SK-N-SH (cell line): ENCODE measurements around the gene AGK. TPM values are rescaled to one million over a fixed set of nuclear protein-coding genes. Genes with fewer than 3 reads are reported as not detected.
A peak's percentile ranks its signal among the peaks of the same experiment; 100 is the strongest.

ENCODE experiments used
- CTCF ChIA-PET: fragments of 300-600, 350-600 bp; formaldehyde crosslinking; extraction: SDS; loops from one replicate; lab custom pipeline; 2021; lab: Yijun Ruan, JAX
- POLR2A ChIA-PET: fragments of 350-600 bp; sonication (Branson Sonifier 250); formaldehyde crosslinking; extraction: SDS; loops from one replicate; lab custom pipeline; 2020; ENCODE audit warnings: antibody characterized with exemption, inconsistent platforms; lab: Yijun Ruan, JAX
- DNase-seq: peaks from one replicate; pipeline ENCODE4 v3.0.0; 2012
- H2AFZ ChIP-seq: fragments of 200-600 bp; sonication (generic); 2 replicates; pipeline ENCODE4 v1.8.1; 2016; ENCODE audit warnings: antibody characterized with exemption, mild to moderate bottlenecking, low read depth
- H3F3A ChIP-seq: fragments of 200-600 bp; sonication (generic); replicated peaks from 2 replicates; pipeline ENCODE3; 2016; ENCODE audit warnings: antibody characterized with exemption, mild to moderate bottlenecking; ENCODE audit not compliant: insufficient read depth
- H3K27ac ChIP-seq, 2 experiments: fragments of 200-500 bp in 1 of 2; fragments of 200-600 bp in 1 of 2; sonication (Bioruptor generic) in 1 of 2; sonication (generic), shearing (Covaris generic) in 1 of 2; 2 replicates each; pipeline versions ENCODE4 v1.5.1 to v1.6.1; 2014 to 2016; ENCODE audit warnings: low read depth in 2 of 2, inconsistent platforms in 1 of 2, low read length in 1 of 2, mild to moderate bottlenecking in 1 of 2, mixed read lengths in 1 of 2
- H3K27me3 ChIP-seq: fragments of 200-600 bp; sonication (generic), shearing (Covaris generic); 2 replicates; pipeline ENCODE4 v1.6.1; 2016; ENCODE audit warnings: mixed run types; ENCODE audit not compliant: insufficient read depth
- H3K36me3 ChIP-seq, 2 experiments: fragments of 200-500 bp in 1 of 2; fragments of 200-600 bp in 1 of 2; sonication (Bioruptor generic) in 1 of 2; sonication (generic) in 1 of 2; replicated peaks in 1 of 2; 2 replicates each; pipeline versions ENCODE3 to v1.5.1; 2014 to 2016; ENCODE audit warnings: low read length in 1 of 2, mild to moderate bottlenecking in 1 of 2; ENCODE audit not compliant: insufficient read depth in 2 of 2, control insufficient read depth in 1 of 2
- H3K4me1 ChIP-seq, 2 experiments: fragments of 200-500 bp in 1 of 2; fragments of 200-600 bp in 1 of 2; sonication (Bioruptor generic) in 1 of 2; sonication (generic), shearing (Covaris generic) in 1 of 2; 2 replicates each; pipeline versions ENCODE4 v1.5.1 to v1.6.1; 2014 to 2016; ENCODE audit warnings: low read depth in 1 of 2, low read length in 1 of 2, mixed run types in 1 of 2; ENCODE audit not compliant: insufficient read depth in 2 of 2, control insufficient read depth in 1 of 2
- H3K4me2 ChIP-seq: fragments of 200-600 bp; sonication (generic), shearing (Covaris generic); 2 replicates; pipeline ENCODE4 v1.6.1; 2017; ENCODE audit warnings: mixed run types
- H3K4me3 ChIP-seq, 2 experiments: fragments of 200-500 bp in 1 of 2; fragments of 200-600 bp in 1 of 2; sonication (Bioruptor generic) in 1 of 2; sonication (generic), shearing (Covaris generic) in 1 of 2; 2 replicates each; pipeline versions ENCODE4 v1.5.1 to v1.8.1; 2014 to 2016; ENCODE audit warnings: low read depth in 2 of 2, inconsistent platforms in 1 of 2, low read length in 1 of 2, mild to moderate bottlenecking in 1 of 2, mixed read lengths in 1 of 2, moderate library complexity in 1 of 2
- H3K79me2 ChIP-seq: fragments of 200-600 bp; sonication (generic); 2 replicates; pipeline ENCODE4 v1.8.1; 2017; ENCODE audit warnings: mild to moderate bottlenecking; ENCODE audit not compliant: insufficient read depth
- H3K9ac ChIP-seq: fragments of 200-600 bp; sonication (generic); 2 replicates; pipeline ENCODE4 v1.6.1; 2017; ENCODE audit warnings: mixed run types
- H3K9me2 ChIP-seq: fragments of 200-600 bp; sonication (generic); 2 replicates; pipeline ENCODE4 v1.6.1; 2017; ENCODE audit warnings: mixed run types
- H3K9me3 ChIP-seq: fragments of 200-600 bp; sonication (generic); 2 replicates; pipeline ENCODE4 v1.6.1; 2017; ENCODE audit warnings: mixed run types, mild to moderate bottlenecking, moderate library complexity
- H4K20me1 ChIP-seq: fragments of 200-600 bp; sonication (generic); 2 replicates; pipeline ENCODE4 v1.6.1; 2017; ENCODE audit warnings: mild to moderate bottlenecking, mixed run types; ENCODE audit not compliant: insufficient read depth
- ELF1 ChIP-seq: IDR thresholded peaks from 2 replicates; pipeline ENCODE4 v1.4.0; 2012
- EZH2phosphoT487 ChIP-seq: fragments of 200-600 bp; sonication (generic); IDR thresholded peaks from 2 replicates; pipeline ENCODE4 v1.6.1; 2017; ENCODE audit warnings: low read depth, mixed run types, mild to moderate bottlenecking, antibody characterized with exemption, moderate library complexity, borderline replicate concordance
- FOSL2 ChIP-seq: IDR thresholded peaks from 2 replicates; pipeline ENCODE4 v1.4.0; 2012; ENCODE audit warnings: low read depth, mild to moderate bottlenecking, moderate library complexity, borderline replicate concordance
- FOXJ3 ChIP-seq: sonication (generic); formaldehyde crosslinking; IDR thresholded peaks from 2 replicates; pipeline ENCODE4 v1.5.1; 2020; ENCODE audit warnings: mild to moderate bottlenecking, missing genetic modification reagents
- FOXM1 ChIP-seq: IDR thresholded peaks from 2 replicates; pipeline ENCODE4 v1.4.0; 2012; ENCODE audit warnings: low read depth, mild to moderate bottlenecking
- IRF3 ChIP-seq: fragments of 150-350 bp; IDR thresholded peaks from 2 replicates; pipeline ENCODE4 v1.6.1; 2016; ENCODE audit warnings: mild to moderate bottlenecking, low read depth, low read length
- MEF2A ChIP-seq: IDR thresholded peaks from 2 replicates; pipeline ENCODE4 v1.4.0; 2012; ENCODE audit warnings: low read depth, borderline replicate concordance
- NFIC ChIP-seq: IDR thresholded peaks from 2 replicates; pipeline ENCODE4 v1.4.0; 2012; ENCODE audit warnings: borderline replicate concordance
- RAD21 ChIP-seq: IDR thresholded peaks from 2 replicates; pipeline ENCODE4 v1.6.1; 2012; ENCODE audit warnings: mild to moderate bottlenecking, low read length
- RCOR1 ChIP-seq: fragments of 150-350 bp; IDR thresholded peaks from 2 replicates; pipeline ENCODE4 v1.6.1; 2017; ENCODE audit warnings: antibody characterized with exemption, low read length
- RFX5 ChIP-seq: IDR thresholded peaks from 2 replicates; pipeline ENCODE4 v1.6.1; 2012; ENCODE audit warnings: mild to moderate bottlenecking, improper control_type of control experiment, low read length
- RXRA ChIP-seq: IDR thresholded peaks from 2 replicates; pipeline ENCODE4 v1.4.0; 2012; ENCODE audit warnings: low read depth, mild to moderate bottlenecking, borderline replicate concordance
- SIN3A ChIP-seq: IDR thresholded peaks from 2 replicates; pipeline ENCODE4 v1.6.1; 2012; ENCODE audit warnings: low read depth, mild to moderate bottlenecking, low read length, moderate library complexity, borderline replicate concordance
- SMC3 ChIP-seq: IDR thresholded peaks from 2 replicates; pipeline ENCODE4 v1.6.1; 2012; ENCODE audit warnings: low read depth, low read length, improper control_type of control experiment
- TCF12 ChIP-seq: IDR thresholded peaks from 2 replicates; pipeline ENCODE4 v1.4.0; 2012
- YY1 ChIP-seq: IDR thresholded peaks from 2 replicates; pipeline ENCODE4 v1.4.0; 2012; ENCODE audit warnings: low read depth, mild to moderate bottlenecking
- ZBTB33 ChIP-seq: IDR thresholded peaks from 2 replicates; pipeline ENCODE4 v1.4.0; 2012; ENCODE audit warnings: low read depth, borderline replicate concordance
- WGBS: methylation state at CpG from one replicate; pipeline ENCODE4 v1.1.6; 2017; ENCODE audit warnings: low lambda C conversion rate; 5-methylcytosine and 5-hydroxymethylcytosine counted together
- polyA plus RNA-seq, 3 experiments: library from polyadenylated mRNA; depleted of rRNA; stranded (reverse); fragments of >200 nt; gene quantifications; 2 replicates each; pipeline ENCODE4 v1.2.3, GENCODE V29; 2012

Gene AGK
- polyA plus RNA-seq, 1 of the 3 experiments (the other 2 are of a cell fraction) = 45.7 TPM

- Histone ChIP-seq H3K4me1 (peaks cover 9 to 17% of the 10 kb centered on the region in 2 experiments; a peak in 3 of 4 replicates), H3K9me2 (no peaks in the 10 kb centered on the region), H3K4me2 (peak within 1 kb of the TSS; percentile 88), H3K9ac (peak within 1 kb of the TSS; percentile 71), H3K36me3 (no peaks in the 10 kb centered on the region), H3K79me2 (peaks cover 35% of the 10 kb centered on the region), H4K20me1 (peaks cover 17% of the 10 kb centered on the region), H3K27ac (peak within 1 kb of the TSS; percentile 38 to 66; a peak in 2 of 4 replicates), H3K27me3 (no peaks in the 10 kb centered on the region), H2AFZ (peak within 1 kb of the TSS; percentile 91), H3K9me3 (no peaks in the 10 kb centered on the region), H3F3A (peaks cover 5% of the 10 kb centered on the region), H3K4me3 (peak within 1 kb of the TSS; percentile 80 to 81)
- CTCF ChIA-PET = interaction anchor here (0.7 to 4.2 kb wide), 11 partner anchors 12 to 689 kb away, joined by 3 to 25 read pairs (median 4); partner anchors contain the start of genes MRPS33 and SSBP1
- POLR2A ChIA-PET = interaction anchor here (1.0 kb wide), 2 partner anchors 36 to 1006 kb away, joined by 3 to 4 read pairs; partner anchors contain the start of genes NDUFB2 and SSBP1
- no peak for TF ChIP-seq NFIC
- TF ChIP-seq FOXJ3 (CRISPR knock-in tag) = no peak
- TF ChIP-seq MEF2A = no peak
- TF ChIP-seq FOXM1 = no peak
- no peak for TF ChIP-seq IRF3
- no peak for TF ChIP-seq ELF1
- no peak for TF ChIP-seq RAD21
- TF ChIP-seq YY1 = no peak
- no peak for TF ChIP-seq TCF12
- no peak for TF ChIP-seq FOSL2
- TF ChIP-seq ZBTB33 = no peak
- no peak for TF ChIP-seq RFX5
- TF ChIP-seq EZH2phosphoT487 = no peak
- DNase-seq = peak; percentile 97
- WGBS = under 1% methylated on average over 28 of the region's 62 CpGs
Observed at GRCh38 chr7:141702047-141702567, 150.9 kb downstream of the AGK start, which contains the start of gene DENND11. Gene DENND11 (minus strand): TSS chr7:141702166. CDS start chr7:141702153, 13 bp downstream.

- no peak overlapping the region for H2AFZ ChIP-seq
- H3F3A ChIP-seq = peaks cover 4% of the 10 kb centered on the region
- CTCF ChIA-PET = interaction anchor here (0.7 to 4.2 kb wide), 8 partner anchors 12 to 84 kb away, joined by 3 to 25 read pairs (median 4); partner anchors contain the start of gene SSBP1
- H3K79me2 ChIP-seq = peaks cover 29% of the 10 kb centered on the region
- H3K4me3 ChIP-seq = peak overlapping the region in 1 of 2 experiments; percentile 80; a peak in 2 of 4 replicates
- peaks cover 2 to 13% of the 10 kb centered on the region in 2 experiments; a peak in 3 of 4 replicates for H3K4me1 ChIP-seq
- no peak overlapping the region for H3K27ac ChIP-seq
- peak overlapping the region; percentile 88 for H3K4me2 ChIP-seq
- DNase-seq = no peak
- no peaks in the 10 kb centered on the region for H3K9me3 ChIP-seq
- H3K9ac ChIP-seq = no peak overlapping the region
- TF ChIP-seq EZH2phosphoT487 (no peak), TCF12 (no peak), SIN3A (no peak), IRF3 (no peak), SMC3 (no peak), RXRA (no peak), RCOR1 (no peak)
- POLR2A ChIA-PET = interaction anchor here (0.8 to 1.0 kb wide), 2 partner anchors 35 to 1007 kb away, joined by 3 to 4 read pairs; partner anchors contain the start of genes NDUFB2 and SSBP1
- no peaks in the 10 kb centered on the region for H3K27me3 ChIP-seq
- no peaks in the 10 kb centered on the region for H3K9me2 ChIP-seq
- H3K36me3 ChIP-seq = no peaks in the 10 kb centered on the region
- WGBS = 85% methylated on average over 4 of the region's 4 CpGs
- H4K20me1 ChIP-seq = 0 out of 2 replicates have a peak, but pooled peaks cover 9% of the 10 kb centered on the region
Observed at GRCh38 chr7:141702892-141703291, 151.7 kb downstream of the AGK start.
